ENCODE measurements around the gene ZFYVE19. TPM values are rescaled to one million over a fixed set of nuclear protein-coding genes. Genes with fewer than 3 reads are reported as not detected.

ZFYVE19 gene
- total RNA-seq, 8 experiments from 2014 or later, result 9.4 to 21.2 (median 12.8) TPM

DNA sequence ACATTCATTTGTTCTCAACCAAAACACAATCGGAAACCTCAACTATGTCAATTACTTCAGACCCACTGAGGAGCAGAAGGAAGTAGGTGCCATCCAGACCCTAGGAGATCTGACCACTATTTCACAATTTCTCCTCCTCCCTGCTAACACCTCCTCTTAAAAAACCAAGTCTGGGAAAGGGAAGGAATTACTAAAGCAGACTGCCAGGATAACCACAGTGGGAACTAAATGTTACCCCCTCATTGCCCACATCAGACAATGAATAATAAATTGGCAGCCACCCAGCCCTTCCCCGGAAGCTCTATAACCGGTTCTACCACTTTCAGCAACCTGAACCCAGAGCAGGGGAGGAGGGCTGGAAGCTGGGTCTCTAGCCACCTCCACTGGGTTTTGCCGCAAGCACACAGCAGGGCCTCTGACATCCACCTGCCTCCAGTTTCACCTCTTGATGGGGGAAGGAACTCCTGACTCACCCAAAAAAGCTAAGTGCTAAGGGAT lies 19.5 kb upstream of the ZFYVE19 start:
- Histone ChIP-seq H3K27ac (no peak overlapping the region), H3K4me3 (no peak overlapping the region), H3K4me1 (replicated peaks in 1 of 2) (no peaks in the 10 kb centered on the region)
- ATAC-seq (replicated peaks in 6 of 8), result no peak
- WGBS, 10 experiments, result 18 to 100% (median 92%) methylated on average over 1 to 3 of the region's 4 CpGs
- in situ Hi-C loops (cut with MboI; ENCODE audit: low pct_unique_long_range_greater_than_20kb in 2 of 9, low sequenced_read_pairs in 9 of 9, unreplicated experiment in 9 of 9), result no loop called here

DNA sequence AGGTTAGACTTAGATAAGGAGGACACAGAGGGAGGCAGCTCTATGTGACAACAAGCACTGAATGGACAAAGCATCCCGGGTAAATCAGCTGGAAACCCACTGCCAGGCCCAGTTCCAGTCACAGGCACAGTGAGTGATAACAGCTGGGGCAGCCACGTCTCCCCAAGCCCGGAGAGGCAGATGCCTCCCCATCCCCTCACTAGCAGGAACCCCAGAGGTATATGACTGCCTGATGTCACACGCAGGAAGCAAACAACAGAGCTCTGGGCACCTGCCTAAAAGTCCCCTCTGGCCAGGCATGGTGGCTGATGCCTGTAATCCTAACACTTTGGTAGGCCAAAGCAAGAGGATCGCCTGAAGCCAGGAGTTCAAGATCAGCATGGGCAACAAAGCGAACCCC lies 18.9 kb upstream of the ZFYVE19 start:
- 47 to 100% (median 89%) methylated on average over 1 to 3 of the region's 6 CpGs; no CpG with 5 or more reads in 6 of the 10 experiments for WGBS, 10 experiments
- Histone ChIP-seq H3K27ac (no peak overlapping the region), H3K4me1 (replicated peaks in 1 of 2) (no peaks in the 10 kb centered on the region), H3K4me3 (no peak overlapping the region)
- ATAC-seq (replicated peaks in 6 of 8), result no peak
- in situ Hi-C loops (cut with MboI; ENCODE audit: low pct_unique_long_range_greater_than_20kb in 2 of 9, low sequenced_read_pairs in 9 of 9, unreplicated experiment in 9 of 9), result no loop called here

DNA sequence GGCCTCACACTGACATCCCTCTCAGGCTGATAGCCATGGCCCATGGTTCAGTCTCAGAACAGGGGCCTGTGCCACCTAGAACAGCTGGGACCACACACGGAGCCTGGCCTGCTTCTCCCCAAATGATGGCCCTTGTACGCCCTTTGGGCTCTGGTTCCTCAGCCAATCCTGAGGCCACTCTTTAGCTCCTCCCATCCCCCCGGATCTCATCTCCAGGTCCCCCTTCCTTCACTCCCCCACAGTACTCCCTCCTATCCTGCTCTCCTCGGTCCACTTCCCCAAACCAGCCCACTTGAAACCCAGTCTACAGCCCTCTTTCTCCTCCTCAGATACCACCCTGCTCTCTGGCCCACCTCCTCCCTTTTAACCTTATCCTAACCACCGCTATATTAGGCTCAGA lies 17.8 kb upstream of the ZFYVE19 start:
- ATAC-seq (replicated peaks in 6 of 8), result no peak
- 80 to 100% (median 100%) methylated on average over 1 of the region's 5 CpGs; no CpG with 5 or more reads in 4 of the 10 experiments for WGBS, 10 experiments
- Histone ChIP-seq H3K4me3 (no peak overlapping the region), H3K27ac (no peak overlapping the region), H3K4me1 (replicated peaks in 1 of 2) (no peaks in the 10 kb centered on the region)
- in situ Hi-C loops (cut with MboI; ENCODE audit: low pct_unique_long_range_greater_than_20kb in 2 of 9, low sequenced_read_pairs in 9 of 9, unreplicated experiment in 9 of 9), result no loop called here

DNA sequence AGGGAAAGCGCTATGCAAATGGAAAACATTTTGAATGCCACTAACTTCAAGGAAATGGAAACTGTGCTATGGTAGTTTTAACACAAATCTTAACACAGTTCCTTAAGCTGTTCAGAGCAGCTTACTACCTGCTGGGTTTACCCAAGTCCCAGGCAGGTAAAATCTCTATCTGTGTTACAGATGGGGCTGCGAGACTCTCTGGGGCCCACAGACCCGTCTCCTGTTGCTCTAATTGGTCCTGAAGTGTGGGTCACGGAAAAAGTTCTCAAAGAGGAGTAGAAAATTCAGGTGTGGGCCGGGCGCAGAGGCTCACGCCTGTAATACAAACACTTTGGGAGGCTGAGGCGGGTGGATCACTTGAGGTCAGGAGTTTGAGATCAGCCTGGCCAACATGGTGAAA lies 16.9 kb upstream of the ZFYVE19 start:
- no peak for ATAC-seq (replicated peaks in 6 of 8)
- no peaks in the 10 kb centered on the region for H3K4me1 ChIP-seq (replicated peaks in 1 of 2)
- in situ Hi-C loops (cut with MboI; ENCODE audit: low pct_unique_long_range_greater_than_20kb in 2 of 9, low sequenced_read_pairs in 9 of 9, unreplicated experiment in 9 of 9), result no loop called here
- no peak overlapping the region for H3K27ac ChIP-seq
- WGBS, 10 experiments, result 86 to 100% (median 98%) methylated on average over 1 to 5 of the region's 8 CpGs; no CpG with 5 or more reads in 1 of the 10 experiments
- no peak overlapping the region for H3K4me3 ChIP-seq

- WGBS, 10 experiments, result 88 to 100% (median 100%) methylated on average over 1 to 3 of the region's 3 CpGs; no CpG with 5 or more reads in 2 of the 10 experiments
- Histone ChIP-seq H3K27ac (no peak overlapping the region), H3K4me3 (no peak overlapping the region), H3K4me1 (replicated peaks in 1 of 2) (no peaks in the 10 kb centered on the region)
- ATAC-seq (replicated peaks in 6 of 8), result no peak
- in situ Hi-C loops (cut with MboI; ENCODE audit: low pct_unique_long_range_greater_than_20kb in 2 of 9, low sequenced_read_pairs in 9 of 9, unreplicated experiment in 9 of 9), result no loop called here
Measured at GRCh38 chr15:40790718-40791117, 16.2 kb upstream of the ZFYVE19 start.

GRCh38 chr15:40792394-40792793 lies 14.5 kb upstream of the ZFYVE19 start:
- H3K4me1 ChIP-seq (replicated peaks in 1 of 2), result no peaks in the 10 kb centered on the region
- WGBS, 10 experiments, result 83 to 100% (median 100%) methylated on average over 1 to 3 of the region's 3 CpGs; no CpG with 5 or more reads in 3 of the 10 experiments
- in situ Hi-C loops (cut with MboI; ENCODE audit: low pct_unique_long_range_greater_than_20kb in 2 of 9, low sequenced_read_pairs in 9 of 9, unreplicated experiment in 9 of 9), result no loop called here
- ATAC-seq (replicated peaks in 6 of 8), result no peak
- H3K4me3 ChIP-seq, result no peak overlapping the region
- H3K27ac ChIP-seq, result no peak overlapping the region

DNA sequence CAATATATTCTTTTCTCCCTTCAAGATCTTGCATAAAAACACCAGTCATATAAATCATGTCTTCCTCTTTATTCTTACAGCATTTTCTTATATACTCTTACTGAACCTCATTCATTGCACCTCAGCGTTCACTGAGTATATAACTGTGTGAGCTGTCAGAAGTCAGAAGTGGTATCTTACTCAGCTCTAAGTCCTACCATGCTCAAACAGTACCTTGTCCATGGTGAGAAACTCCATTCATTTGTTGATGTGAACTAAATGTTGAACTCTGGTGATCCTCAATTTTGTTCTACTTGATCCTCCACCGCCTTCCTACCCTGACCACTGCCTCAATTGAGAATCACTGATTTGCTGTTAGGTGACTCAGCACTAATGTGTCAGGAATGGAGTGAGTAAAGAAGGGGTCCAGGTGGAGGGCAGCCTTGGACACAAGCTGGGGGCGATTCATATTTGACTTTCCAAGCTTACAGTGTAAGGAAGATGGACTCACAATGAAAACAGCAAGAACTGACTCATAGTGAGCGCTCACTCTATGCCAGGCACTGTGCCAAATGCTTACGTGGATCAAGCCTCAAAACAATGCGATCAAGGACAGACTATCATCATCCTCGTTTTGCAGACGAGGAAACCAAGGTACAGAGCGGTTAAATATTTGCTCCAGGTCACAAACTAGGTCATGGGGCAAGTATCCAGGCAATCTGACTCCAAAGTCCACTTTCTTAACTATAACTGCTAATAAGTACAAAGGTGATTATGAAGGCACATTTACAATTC lies 13.5 kb upstream of the ZFYVE19 start:
- in situ Hi-C loops (cut with MboI; ENCODE audit: low pct_unique_long_range_greater_than_20kb in 2 of 9, low sequenced_read_pairs in 9 of 9, unreplicated experiment in 9 of 9), result no loop called here
- no peak overlapping the region for H3K27ac ChIP-seq
- H3K4me1 ChIP-seq (replicated peaks in 1 of 2), result peaks cover under 1 to 3% of the 10 kb centered on the region in 2 donors
- no peak overlapping the region for H3K4me3 ChIP-seq
- peak in 2 of 8 experiments; percentile 85 to 91 for ATAC-seq (replicated peaks in 6 of 8)
- WGBS, 10 experiments, result 5 to 100% (median 89%) methylated on average over 1 to 9 of the region's 9 CpGs; no CpG with 5 or more reads in 1 of the 10 experiments

- H3K4me1 ChIP-seq (replicated peaks in 1 of 2), result peaks cover 3 to 4% of the 10 kb centered on the region in 2 donors
- in situ Hi-C loops (cut with MboI; ENCODE audit: low pct_unique_long_range_greater_than_20kb in 2 of 9, low sequenced_read_pairs in 9 of 9, unreplicated experiment in 9 of 9), result no loop called here
- no peak for ATAC-seq (replicated peaks in 6 of 8)
- no peak overlapping the region for H3K27ac ChIP-seq
- WGBS, 10 experiments, result 67 to 100% (median 90%) methylated on average over 1 to 2 of the region's 2 CpGs; no CpG with 5 or more reads in 2 of the 10 experiments
- H3K4me3 ChIP-seq, result no peak overlapping the region
Measured at GRCh38 chr15:40796041-40796440, 10.8 kb upstream of the ZFYVE19 start.

DNA sequence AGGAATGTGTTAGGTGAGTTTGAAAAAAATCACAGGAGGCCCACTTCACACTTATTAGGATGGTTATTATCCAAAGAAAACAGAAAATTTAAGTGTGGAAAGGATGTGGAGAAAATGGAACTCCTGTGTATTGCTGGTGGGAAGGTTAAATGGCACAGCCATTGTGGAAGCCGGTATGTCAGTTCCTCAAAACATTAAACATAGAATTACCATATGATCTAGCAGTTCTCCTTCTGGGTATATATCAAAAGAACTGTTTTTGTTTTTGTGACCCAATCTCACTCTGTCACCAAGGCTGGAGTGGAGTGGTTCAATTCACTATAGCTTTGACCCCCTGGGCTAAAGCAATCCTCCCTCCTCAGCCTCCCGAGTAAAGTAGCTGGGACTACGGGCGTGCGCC lies 10.4 kb upstream of the ZFYVE19 start:
- H3K4me1 ChIP-seq (replicated peaks in 1 of 2), result peaks cover 3 to 4% of the 10 kb centered on the region in 2 donors
- no peak overlapping the region for H3K27ac ChIP-seq
- ATAC-seq (replicated peaks in 6 of 8), result no peak
- WGBS, 10 experiments, result 50 to 100% (median 97%) methylated on average over 1 to 4 of the region's 5 CpGs; no CpG with 5 or more reads in 3 of the 10 experiments
- H3K4me3 ChIP-seq, result no peak overlapping the region
- in situ Hi-C loops (cut with MboI; ENCODE audit: low pct_unique_long_range_greater_than_20kb in 2 of 9, low sequenced_read_pairs in 9 of 9, unreplicated experiment in 9 of 9), result no loop called here

DNA sequence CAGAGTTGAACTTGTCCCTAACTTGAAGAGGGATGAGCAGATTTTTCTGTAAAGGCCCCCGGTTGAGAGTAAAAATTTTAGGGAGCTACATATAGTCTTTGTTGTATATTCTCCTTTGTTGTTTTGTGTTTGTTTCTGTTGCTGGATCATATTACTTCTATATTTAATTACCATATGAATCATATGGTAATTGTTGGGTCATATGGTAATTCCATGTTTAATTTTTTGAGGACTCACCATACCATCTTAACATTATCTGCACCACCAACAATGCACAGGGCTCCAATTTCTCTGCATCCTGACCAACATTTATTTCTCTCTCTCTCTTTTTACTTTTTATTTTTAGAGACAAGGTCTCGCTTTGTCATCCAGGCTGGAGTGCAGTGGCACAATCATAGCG lies 7.4 kb upstream of the ZFYVE19 start:
- Histone ChIP-seq H3K4me3 (no peak overlapping the region), H3K27ac (no peak overlapping the region), H3K4me1 (replicated peaks in 1 of 2) (peaks cover 3 to 4% of the 10 kb centered on the region in 2 donors)
- peak in 3 of 8 experiments; percentile 79 to 87 (median 85) for ATAC-seq (replicated peaks in 6 of 8)
- in situ Hi-C loops (cut with MboI; ENCODE audit: low pct_unique_long_range_greater_than_20kb in 2 of 9, low sequenced_read_pairs in 9 of 9, unreplicated experiment in 9 of 9), result no loop called here
- WGBS, 10 experiments, result 58 to 100% (median 88%) methylated on average over 1 to 3 of the region's 3 CpGs; no CpG with 5 or more reads in 2 of the 10 experiments

GRCh38 chr15:40803076-40803475 lies 3.8 kb upstream of the ZFYVE19 start:
- Histone ChIP-seq H3K27ac (no peak overlapping the region), H3K4me1 (replicated peaks in 1 of 2) (peaks cover 8 to 10% of the 10 kb centered on the region in 2 donors), H3K4me3 (no peak overlapping the region)
- in situ Hi-C loops (cut with MboI; ENCODE audit: low pct_unique_long_range_greater_than_20kb in 2 of 9, low sequenced_read_pairs in 9 of 9, unreplicated experiment in 9 of 9), result no loop called here
- ATAC-seq (replicated peaks in 6 of 8), result no peak
- WGBS, 10 experiments, result 80 to 100% (median 98%) methylated on average over 1 to 2 of the region's 2 CpGs; no CpG with 5 or more reads in 4 of the 10 experiments

DNA sequence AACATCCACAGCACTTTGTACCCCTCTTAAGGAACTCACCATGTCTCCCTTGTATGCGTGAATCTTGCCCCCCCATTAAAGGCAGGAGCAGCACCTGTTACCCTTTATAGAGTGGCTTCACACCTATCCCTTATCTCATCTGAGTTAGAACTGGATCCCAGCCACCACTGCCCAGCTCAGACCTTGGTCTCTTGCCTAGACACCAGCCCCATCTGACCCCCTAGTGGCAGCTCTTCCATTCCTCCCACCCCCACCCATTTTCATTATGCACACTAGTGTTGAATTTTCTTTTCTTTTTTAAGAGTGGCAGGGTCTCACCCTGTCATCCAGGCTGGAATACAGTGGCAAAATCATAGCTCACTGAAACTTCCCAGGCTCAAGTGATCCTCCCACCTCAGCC lies 3.2 kb upstream of the ZFYVE19 start:
- Histone ChIP-seq H3K4me1 (replicated peaks in 1 of 2) (peaks cover 5 to 6% of the 10 kb centered on the region in 2 donors), H3K27ac (no peak overlapping the region), H3K4me3 (no peak overlapping the region)
- WGBS, 10 experiments, result 67 to 100% methylated on average over 1 of the region's 1 CpG; no CpG with 5 or more reads in 8 of the 10 experiments
- ATAC-seq (replicated peaks in 6 of 8), result no peak
- in situ Hi-C loops (cut with MboI; ENCODE audit: low pct_unique_long_range_greater_than_20kb in 2 of 9, low sequenced_read_pairs in 9 of 9, unreplicated experiment in 9 of 9), result no loop called here

DNA sequence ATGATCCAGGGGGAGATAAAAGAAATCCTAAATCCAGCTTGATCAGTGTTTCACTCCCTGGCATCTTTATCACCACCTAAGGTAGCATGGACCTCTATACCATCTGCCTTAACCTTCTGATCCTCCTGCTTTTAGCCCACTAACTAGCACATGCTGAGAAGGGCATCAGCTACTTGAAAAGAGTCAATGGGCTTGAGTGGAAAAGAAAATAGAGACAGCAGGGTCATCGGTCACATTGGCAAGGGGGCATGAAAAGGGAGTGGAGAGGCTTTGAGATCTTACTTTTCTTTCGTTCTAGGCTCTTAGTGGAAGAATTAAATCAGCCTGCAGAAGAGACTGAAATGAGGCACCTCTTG lies 239 bp upstream of the ZFYVE19 start:
- ATAC-seq (replicated peaks in 6 of 8), result no peak
- 0% methylated on average over 1 to 2 of the region's 2 CpGs; no CpG with 5 or more reads in 4 of the 10 experiments for WGBS, 10 experiments
- Histone ChIP-seq H3K4me3 (peak overlapping the region; percentile 83 to 96 (median 92)), H3K27ac (peak overlapping the region; percentile 87 to 89), H3K4me1 (replicated peaks in 1 of 2) (peaks cover 5 to 6% of the 10 kb centered on the region in 2 donors)
- in situ Hi-C loops (cut with MboI; ENCODE audit: low pct_unique_long_range_greater_than_20kb in 2 of 9, low sequenced_read_pairs in 9 of 9, unreplicated experiment in 9 of 9), result no loop called here
